Globus pallidus (tissue), 1 donor: ENCODE results near the gene ZBED5.
A peak's percentile ranks its signal among the peaks of the same experiment; 100 is the strongest.

ENCODE experiments used
- DNase-seq: peaks from one replicate; pipeline ENCODE4 v3.0.0-alpha.2; 2015; ENCODE audit warnings: low spot score

The ZBED5 gene

GRCh38 chr11:10878408-10879214 lies 20.8 kb upstream of the ZBED5 start:
- peak; percentile 29 for DNase-seq

DNA sequence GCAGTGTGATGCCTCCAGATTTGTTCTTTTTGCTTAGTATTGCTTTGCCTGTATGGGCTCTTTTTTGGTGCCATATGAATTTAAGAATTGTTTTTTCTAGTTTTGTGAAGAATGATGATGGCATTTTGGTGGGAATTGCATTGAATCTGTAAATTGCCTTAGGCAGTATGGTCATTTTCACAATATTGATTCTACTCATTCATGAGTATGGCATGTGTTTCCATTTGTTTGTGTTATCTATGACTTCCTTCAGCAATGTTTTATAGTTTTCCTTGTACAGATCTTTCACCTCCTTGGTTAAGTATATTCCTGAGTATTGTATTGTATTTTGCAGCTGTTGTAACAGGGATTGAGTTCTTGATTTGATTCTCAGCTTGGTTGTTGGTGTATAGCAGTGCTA lies 18.3 kb upstream of the ZBED5 start:
- no peak for DNase-seq

- DNase-seq, result no peak
These were observed 17.7 kb upstream of the ZBED5 start for GRCh38 chr11:10875430-10876021.

DNA sequence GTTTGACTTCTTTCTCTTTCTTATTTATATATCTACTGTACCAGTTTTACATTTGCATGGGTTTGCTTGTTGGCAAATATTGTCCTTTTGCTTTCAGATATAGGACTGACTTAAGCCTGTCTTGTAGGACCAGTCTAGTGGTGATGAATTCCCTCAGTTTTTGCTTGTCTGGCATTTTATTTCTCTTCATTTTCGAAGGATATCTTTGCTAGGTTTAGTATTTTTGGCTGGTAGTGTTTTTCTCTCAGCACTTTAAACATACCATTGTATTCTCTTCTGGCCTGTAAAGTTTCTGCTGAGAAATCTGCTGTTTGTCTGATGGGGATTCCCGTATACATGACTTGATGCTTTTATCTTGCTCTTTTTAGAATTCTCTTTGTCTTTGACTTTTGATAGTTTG lies 14.2 kb upstream of the ZBED5 start:
- no peak for DNase-seq

GRCh38 chr11:10868352-10868751 lies 10.5 kb upstream of the ZBED5 start:
- DNase-seq, result no peak

DNA sequence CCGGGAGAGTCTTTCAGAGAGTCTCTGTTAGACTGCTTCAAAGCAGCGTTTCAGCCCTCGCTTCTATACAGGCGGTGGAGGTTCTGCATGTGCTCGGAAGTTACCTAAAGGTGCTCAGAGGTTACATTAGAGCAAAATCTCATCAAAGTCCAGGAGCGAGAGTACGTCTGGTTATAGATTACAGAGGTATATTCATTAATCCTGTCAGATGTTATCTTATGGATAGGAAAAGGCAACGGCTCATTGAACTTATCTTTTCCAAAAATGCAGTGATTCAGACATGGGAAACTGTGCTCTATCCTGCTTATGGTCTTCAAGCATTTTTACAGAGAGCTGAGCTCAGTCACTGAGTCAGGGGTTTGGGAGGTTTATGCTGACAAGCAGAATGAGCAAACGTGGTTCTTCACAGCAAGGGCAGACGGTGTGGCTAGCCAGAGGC lies 9.1 kb upstream of the ZBED5 start:
- DNase-seq, result no peak

DNA sequence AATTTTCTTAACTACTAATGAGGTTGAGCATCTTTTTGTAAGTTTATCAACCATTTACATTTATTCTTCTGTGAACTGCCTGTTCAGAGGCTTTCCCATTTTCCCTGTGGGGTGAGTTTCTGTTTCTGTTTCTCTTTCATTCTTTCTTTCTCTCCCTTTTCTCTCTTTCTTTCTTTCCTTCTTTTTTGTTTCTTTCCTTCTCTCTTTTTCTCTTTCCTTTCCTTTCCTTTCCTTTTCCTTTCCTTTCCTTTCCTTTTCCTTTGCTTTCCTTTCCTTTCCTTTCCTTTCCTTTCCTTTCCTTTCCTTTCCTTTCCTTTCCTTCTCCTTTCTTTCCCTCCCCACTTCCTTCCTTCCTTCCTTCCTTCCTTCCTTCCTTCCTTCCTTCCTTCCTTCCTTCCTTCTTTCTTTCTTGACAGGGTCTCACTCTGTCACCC lies 8.0 kb upstream of the ZBED5 start:
- DNase-seq, result no peak

DNA sequence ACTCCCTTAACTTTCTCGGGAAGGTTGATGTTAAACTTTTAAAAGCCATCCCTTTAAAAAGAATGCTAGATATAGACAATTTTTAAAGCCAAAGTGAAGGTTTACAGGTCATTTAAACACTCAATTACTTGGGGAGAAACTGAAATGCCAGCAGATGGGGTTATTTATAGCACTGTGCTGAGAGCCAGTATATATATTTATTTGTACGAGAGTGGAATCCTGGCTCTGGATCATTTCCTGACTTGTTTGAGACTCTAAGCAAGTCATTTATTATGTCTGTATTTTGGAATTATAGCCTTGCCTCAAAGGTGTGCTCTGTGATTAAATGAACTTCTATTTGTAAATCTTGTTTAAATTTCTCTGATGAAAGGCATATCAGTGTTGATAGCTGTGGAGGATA lies 6.8 kb upstream of the ZBED5 start:
- DNase-seq, result no peak

DNA sequence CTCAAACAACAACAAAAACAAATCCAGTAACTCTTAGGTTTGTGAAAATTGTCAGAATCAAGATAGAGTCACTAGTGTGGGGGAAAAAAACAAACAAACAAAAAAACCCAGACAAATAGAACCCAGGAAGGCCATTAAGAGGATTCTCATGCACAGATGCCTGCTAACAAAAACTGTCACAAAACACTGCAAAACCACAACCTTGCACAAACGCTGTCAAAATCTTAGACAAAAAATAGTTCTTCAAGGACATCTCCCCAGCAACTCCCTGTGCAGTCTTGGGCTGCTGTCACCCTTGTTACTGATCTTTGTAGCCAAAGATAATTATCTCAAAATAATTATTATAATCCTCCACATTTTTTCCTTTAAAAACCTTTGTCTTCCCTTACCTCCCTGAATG lies 4.6 kb upstream of the ZBED5 start:
- no peak for DNase-seq

DNA sequence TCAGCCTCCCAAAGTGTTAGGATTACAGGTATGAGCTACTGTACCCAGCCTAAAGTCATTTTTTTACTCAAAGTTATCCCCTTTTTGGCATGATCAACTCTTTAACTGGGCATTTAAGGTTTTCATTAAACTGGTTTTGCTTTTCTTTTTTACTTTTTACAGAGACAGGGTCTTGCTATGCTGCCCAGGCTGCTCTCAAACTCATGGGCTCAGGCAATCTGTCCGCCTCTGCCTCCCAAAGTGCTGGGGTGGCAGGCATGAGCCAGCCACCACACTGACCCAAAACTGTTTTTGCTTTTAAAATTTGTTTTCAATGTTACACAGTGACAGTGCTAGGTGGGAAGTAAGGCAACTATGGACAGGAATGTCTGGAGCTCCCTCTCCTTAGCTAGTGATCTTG lies 3.9 kb upstream of the ZBED5 start:
- DNase-seq, result no peak

GRCh38 chr11:10861047-10861446 lies 3.2 kb upstream of the ZBED5 start:
- no peak for DNase-seq

- DNase-seq, result no peak
These were observed 829 bp upstream of the ZBED5 start for GRCh38 chr11:10858439-10859325.

GRCh38 chr11:10857459-10857708 lies 469 bp downstream of the ZBED5 start:
- no peak for DNase-seq

DNA sequence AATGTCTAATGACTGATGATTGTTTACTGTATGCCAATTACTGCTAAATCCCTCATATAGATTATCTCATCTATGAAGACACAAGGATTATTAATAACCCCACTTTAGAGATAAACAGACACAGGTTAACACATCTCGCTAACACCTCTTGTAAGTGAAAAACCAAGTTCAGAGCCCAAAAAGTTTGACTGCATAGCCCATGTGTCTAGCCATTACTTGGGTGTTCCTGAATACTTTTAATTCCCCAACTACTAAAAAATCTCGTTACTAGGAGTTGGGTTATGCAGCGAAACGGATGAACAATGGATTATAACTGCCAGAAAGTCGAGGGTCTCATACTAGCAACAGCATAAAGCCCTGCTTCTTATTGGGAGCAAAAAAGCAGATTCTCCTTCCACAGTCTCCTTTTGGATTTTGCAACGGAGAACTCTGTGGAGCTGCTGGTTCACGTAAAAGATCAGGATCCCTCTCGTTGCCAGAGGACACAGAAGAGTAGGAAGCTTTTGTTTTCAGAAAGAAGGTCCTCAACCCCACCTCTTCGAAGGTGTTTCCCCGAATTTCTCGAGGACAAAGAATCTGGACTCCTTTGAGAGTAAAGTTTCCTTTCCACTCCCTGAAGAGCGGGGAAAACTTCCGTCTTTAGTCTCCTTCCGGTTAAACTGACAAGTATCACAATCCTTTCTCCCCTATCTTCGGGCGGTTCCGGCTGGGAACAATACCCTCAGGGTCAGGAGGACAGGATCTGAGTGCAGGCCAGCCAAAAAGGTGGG lies 979 bp downstream of the ZBED5 start:
- DNase-seq, result peak; percentile 46

DNA sequence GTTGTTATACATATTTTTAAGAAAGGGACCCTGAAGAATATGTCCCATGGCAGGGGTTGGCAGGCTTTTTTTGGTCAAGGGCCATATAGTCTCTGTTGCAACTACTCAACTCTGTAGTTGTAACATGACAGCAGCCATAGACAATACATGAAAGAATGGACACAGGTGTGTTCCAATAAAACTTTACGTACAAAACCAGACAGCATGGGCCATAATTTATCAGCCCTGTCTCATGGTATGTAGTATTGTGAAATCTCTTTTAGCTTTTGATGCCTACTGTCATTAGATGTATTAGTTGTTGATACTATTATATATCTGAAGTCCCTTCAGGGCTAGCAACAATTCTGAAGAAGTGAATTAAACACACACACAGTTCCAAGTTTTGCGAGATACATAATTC lies 2.6 kb downstream of the ZBED5 start:
- DNase-seq, result no peak

DNA sequence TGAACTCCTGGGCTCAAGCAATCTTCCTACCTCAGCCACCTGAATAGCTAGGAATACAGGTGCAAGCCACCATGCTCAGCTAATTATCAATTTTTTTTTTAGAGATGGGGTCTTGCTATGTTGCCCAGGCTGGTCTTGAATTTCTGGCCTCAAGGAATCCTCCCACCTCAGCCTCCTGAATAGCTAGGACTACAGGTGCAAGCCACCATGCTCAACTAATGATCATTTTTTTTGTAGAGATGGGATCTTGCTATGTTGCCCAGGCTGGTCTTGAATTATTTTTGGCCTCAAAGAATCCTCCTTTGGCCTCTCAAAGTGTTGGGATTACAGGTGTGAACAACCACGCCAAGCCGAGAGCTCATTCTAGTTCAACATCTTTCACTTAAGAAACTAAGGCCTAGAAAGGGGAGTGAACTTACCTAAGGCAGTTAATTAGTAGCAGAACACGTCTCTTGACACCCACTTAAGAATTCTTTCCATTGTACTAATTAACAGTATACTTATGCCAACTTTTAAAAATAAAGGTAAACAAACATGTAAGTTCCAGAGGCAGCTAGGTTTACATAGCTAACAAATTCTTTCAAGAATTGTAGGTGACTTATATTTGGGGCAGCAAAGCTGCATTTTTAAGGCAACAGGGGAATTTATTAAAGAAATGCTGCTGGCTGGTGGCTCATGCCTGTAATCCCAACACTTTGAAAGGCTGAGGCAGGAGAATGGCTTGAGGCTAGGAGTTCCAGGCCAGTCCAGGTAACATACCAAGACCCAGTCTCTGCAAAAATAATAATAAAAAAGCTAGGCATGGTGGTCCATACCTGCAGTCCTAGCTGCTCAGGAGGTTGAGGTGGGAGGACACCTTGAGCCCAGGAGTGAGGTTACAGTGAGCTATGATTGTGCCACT lies 9.6 kb downstream of the ZBED5 start:
- DNase-seq, result no peak

DNA sequence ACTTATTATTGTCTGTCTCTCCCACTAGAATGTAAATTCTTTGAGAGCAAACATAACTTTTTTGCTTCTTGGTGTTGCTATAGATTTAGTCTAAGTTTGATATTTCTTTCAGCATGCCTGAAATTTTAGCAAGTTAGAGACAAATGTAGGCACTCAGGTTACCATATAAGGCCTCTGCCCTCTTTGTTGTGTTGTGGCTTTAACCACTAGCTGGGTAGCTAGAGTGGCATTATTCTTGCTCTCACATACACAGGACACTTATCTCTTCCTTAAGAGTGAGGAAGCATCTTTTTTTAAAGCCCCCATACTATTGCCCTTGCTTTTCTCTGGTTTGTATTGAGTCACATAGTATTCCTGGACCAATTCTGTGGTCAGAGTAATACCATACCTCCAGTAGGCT lies 11.2 kb downstream of the ZBED5 start:
- DNase-seq, result no peak

DNA sequence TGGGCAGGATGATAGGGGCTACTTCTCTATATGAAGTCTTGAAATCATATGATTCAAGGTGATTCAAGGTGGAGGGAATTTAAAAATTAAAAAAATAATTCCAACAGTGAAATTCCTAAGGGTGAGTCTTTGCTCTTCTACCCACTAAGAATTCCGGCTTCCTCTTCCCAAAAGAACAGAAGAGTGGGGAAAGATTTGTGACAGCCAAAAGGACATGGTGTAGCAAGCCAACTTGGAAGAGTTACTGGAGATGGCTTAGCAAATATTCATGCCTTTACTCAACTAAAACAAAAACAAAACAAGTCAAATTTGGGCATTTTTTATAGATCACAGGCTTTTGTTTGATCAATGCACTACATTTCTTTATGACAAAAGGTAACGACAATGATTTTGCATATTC lies 12.3 kb downstream of the ZBED5 start:
- no peak for DNase-seq

GRCh38 chr11:10844796-10845195 lies 13.1 kb downstream of the ZBED5 start:
- DNase-seq, result no peak

GRCh38 chr11:10844356-10844755 lies 13.5 kb downstream of the ZBED5 start:
- peak; percentile 61 for DNase-seq

DNA sequence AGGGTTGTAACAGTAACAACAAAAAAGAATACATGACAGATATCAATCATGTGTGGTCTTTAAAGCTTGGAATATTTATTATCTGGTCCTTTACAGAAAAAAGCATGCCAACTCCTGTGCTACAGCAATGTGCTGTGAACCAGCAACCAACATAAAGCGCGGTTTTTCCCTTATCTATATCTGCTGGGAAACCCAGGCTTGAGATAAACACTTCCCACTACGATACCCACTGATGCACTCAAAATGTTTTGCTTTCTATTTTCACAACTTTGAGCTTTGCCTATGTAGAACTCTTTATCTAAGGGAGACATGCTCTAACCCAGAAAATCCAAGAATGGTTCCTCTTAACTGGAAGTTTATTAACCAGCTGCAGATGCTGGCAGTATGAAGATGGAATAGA lies 19.0 kb downstream of the ZBED5 start:
- DNase-seq, result no peak
